Liver (tissue), 3 donors: ENCODE results near the gene NTHL1.

Experiments used
- FOXA1 ChIP-seq: IDR thresholded peaks from 2 replicates; pipeline ENCODE4 v1.6.1; 2016; ENCODE audit warnings: antibody characterized with exemption
- GABPA ChIP-seq, 2 donors: IDR thresholded peaks in 1 of 2; conservative IDR thresholded peaks in 1 of 2; 2 replicates each; pipeline ENCODE4 v1.6.1; 2016; ENCODE audit warnings: antibody characterized with exemption in 2 of 2, mild to moderate bottlenecking in 1 of 2, moderate library complexity in 1 of 2
- SP1 ChIP-seq: IDR thresholded peaks from 2 replicates; pipeline ENCODE4 v1.6.1; 2018; ENCODE audit warnings: antibody characterized with exemption, mild to moderate bottlenecking
- TAF1 ChIP-seq: conservative IDR thresholded peaks from 2 replicates; pipeline ENCODE4 v1.6.1; 2016; ENCODE audit warnings: antibody characterized with exemption, mild to moderate bottlenecking
- TF ChIP-seq, protein P1 (sequence below): fragments of 150-350 bp; IDR thresholded peaks from 2 replicates; pipeline ENCODE4 v1.5.1; 2017; ENCODE audit warnings: improper control_type of control experiment, low read depth, low read length; ENCODE audit not compliant: missing input control
- TF ChIP-seq, protein P2 (sequence below): IDR thresholded peaks from 2 replicates; pipeline ENCODE4 v1.6.1; 2016; ENCODE audit warnings: antibody characterized with exemption, mild to moderate bottlenecking
- donor health status: healthy.
- donor health status: healthy.

DNA sequence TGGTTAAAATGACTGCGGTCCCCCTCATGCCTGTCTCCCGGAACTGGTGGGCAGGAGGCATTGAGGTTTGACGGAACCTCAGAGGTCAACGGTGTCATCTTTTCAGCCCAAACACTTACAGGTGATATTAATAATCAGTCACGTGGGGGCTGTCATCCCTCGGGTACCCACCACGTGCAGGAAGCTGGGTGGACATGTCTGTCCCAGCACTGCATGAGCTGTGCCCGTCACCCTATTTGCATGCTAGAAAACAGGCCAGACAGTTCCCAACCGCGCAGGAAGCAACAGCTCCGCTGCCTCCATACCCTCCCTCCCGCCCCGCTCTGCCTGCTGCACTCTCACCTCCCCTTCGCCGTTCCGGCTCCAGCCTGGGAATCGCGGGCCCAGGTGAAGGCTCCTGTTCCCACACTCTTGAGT, 56.5 kb downstream of the NTHL1 start:
- TF ChIP-seq GABPA (IDR thresholded peaks at IDR 0.05 in 1 of 2, conservative IDR thresholded peaks at IDR 0.05 in 1 of 2) (no peak), TAF1 (no peak), FOXA1 (no peak), SP1 (no peak)
- TF ChIP-seq, protein P1, sequence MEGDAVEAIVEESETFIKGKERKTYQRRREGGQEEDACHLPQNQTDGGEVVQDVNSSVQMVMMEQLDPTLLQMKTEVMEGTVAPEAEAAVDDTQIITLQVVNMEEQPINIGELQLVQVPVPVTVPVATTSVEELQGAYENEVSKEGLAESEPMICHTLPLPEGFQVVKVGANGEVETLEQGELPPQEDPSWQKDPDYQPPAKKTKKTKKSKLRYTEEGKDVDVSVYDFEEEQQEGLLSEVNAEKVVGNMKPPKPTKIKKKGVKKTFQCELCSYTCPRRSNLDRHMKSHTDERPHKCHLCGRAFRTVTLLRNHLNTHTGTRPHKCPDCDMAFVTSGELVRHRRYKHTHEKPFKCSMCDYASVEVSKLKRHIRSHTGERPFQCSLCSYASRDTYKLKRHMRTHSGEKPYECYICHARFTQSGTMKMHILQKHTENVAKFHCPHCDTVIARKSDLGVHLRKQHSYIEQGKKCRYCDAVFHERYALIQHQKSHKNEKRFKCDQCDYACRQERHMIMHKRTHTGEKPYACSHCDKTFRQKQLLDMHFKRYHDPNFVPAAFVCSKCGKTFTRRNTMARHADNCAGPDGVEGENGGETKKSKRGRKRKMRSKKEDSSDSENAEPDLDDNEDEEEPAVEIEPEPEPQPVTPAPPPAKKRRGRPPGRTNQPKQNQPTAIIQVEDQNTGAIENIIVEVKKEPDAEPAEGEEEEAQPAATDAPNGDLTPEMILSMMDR = no peak
- TF ChIP-seq, protein P2, sequence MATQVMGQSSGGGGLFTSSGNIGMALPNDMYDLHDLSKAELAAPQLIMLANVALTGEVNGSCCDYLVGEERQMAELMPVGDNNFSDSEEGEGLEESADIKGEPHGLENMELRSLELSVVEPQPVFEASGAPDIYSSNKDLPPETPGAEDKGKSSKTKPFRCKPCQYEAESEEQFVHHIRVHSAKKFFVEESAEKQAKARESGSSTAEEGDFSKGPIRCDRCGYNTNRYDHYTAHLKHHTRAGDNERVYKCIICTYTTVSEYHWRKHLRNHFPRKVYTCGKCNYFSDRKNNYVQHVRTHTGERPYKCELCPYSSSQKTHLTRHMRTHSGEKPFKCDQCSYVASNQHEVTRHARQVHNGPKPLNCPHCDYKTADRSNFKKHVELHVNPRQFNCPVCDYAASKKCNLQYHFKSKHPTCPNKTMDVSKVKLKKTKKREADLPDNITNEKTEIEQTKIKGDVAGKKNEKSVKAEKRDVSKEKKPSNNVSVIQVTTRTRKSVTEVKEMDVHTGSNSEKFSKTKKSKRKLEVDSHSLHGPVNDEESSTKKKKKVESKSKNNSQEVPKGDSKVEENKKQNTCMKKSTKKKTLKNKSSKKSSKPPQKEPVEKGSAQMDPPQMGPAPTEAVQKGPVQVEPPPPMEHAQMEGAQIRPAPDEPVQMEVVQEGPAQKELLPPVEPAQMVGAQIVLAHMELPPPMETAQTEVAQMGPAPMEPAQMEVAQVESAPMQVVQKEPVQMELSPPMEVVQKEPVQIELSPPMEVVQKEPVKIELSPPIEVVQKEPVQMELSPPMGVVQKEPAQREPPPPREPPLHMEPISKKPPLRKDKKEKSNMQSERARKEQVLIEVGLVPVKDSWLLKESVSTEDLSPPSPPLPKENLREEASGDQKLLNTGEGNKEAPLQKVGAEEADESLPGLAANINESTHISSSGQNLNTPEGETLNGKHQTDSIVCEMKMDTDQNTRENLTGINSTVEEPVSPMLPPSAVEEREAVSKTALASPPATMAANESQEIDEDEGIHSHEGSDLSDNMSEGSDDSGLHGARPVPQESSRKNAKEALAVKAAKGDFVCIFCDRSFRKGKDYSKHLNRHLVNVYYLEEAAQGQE = no peak
